ENCODE data around the gene ADGRL3.

DNA sequence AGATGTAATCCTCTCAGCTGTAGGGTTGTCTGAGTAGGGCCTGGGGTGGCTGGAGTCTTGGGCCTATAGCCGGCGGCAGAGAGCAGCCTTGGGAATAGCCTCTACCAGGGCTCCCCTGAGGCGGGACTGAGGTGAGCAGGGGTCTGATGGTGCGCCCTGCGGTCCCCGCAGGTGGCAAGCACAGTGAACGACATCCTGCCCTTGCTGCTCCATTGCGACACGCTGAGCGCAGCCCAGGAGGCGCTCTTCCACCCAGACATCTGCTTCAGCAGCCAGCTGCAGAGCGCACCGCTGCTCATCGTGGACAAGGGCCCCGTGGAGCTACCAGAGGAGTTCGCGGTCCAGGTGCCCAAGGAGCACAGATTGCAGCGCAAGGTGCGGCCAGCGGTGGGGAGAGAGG, 317.0 kb downstream of the ADGRL3 start:
- TF ChIP-seq, protein P1, sequence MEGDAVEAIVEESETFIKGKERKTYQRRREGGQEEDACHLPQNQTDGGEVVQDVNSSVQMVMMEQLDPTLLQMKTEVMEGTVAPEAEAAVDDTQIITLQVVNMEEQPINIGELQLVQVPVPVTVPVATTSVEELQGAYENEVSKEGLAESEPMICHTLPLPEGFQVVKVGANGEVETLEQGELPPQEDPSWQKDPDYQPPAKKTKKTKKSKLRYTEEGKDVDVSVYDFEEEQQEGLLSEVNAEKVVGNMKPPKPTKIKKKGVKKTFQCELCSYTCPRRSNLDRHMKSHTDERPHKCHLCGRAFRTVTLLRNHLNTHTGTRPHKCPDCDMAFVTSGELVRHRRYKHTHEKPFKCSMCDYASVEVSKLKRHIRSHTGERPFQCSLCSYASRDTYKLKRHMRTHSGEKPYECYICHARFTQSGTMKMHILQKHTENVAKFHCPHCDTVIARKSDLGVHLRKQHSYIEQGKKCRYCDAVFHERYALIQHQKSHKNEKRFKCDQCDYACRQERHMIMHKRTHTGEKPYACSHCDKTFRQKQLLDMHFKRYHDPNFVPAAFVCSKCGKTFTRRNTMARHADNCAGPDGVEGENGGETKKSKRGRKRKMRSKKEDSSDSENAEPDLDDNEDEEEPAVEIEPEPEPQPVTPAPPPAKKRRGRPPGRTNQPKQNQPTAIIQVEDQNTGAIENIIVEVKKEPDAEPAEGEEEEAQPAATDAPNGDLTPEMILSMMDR (IDR thresholded peaks at IDR 0.05) = no peak
- TF ChIP-seq EZH2 (IDR thresholded peaks at IDR 0.05; ENCODE audit: borderline replicate concordance, insufficient read depth, low read depth, low read length, poor library complexity, severe bottlenecking) = no peak

Measured in B cell (primary cell).